NB4 (cell line): ENCODE data around the gene B9D1.

Source experiments
- CTCF ChIP-seq: IDR thresholded peaks from one replicate; pipeline ENCODE4 v1.5.1; 2012; ENCODE audit warnings: low read depth, low read length
- MAX ChIP-seq: IDR thresholded peaks from 2 replicates; pipeline ENCODE4 v1.6.1; 2011; ENCODE audit warnings: low read depth, low read length
- MYC ChIP-seq: IDR thresholded peaks from 2 replicates; pipeline ENCODE4 v1.6.1; 2011; ENCODE audit warnings: low read depth, low read length
- POLR2A ChIP-seq: IDR thresholded peaks from 2 replicates; pipeline ENCODE4 v1.6.1; 2011; ENCODE audit warnings: mild to moderate bottlenecking; ENCODE audit not compliant: insufficient read length; ENCODE audit errors: extremely low read depth

GRCh38 chr17:19390951-19391350 is 28.4 kb upstream of the B9D1 start:
- TF ChIP-seq CTCF: no peak
- TF ChIP-seq POLR2A: no peak
- no peak for TF ChIP-seq MAX
- no peak for TF ChIP-seq MYC
